Erythroblast (primary cell): ENCODE data around the gene ATP6V1G2.
A peak's percentile ranks its signal among the peaks of the same experiment; 100 is the strongest.

Source experiments
- DNase-seq, 2 experiments: peaks; one replicate each; lab custom pipeline; 2025; lab: John Stamatoyannopoulos, UW
- GATA1 ChIP-seq: IDR thresholded peaks from 2 replicates; pipeline ENCODE4 v1.6.1; 2011; ENCODE audit warnings: low read depth, mild to moderate bottlenecking, control low read depth, low read length, moderate library complexity
- POLR2A ChIP-seq: IDR thresholded peaks from 2 replicates; pipeline ENCODE4 v1.6.1; 2011; ENCODE audit warnings: mild to moderate bottlenecking, low read length

The ATP6V1G2 gene

GRCh38 chr6:31579546-31580437 lies 33.4 kb upstream of the ATP6V1G2 start:
- no peak for TF ChIP-seq POLR2A
- no peak for TF ChIP-seq GATA1
- no peak for DNase-seq

GRCh38 chr6:31579119-31579505 lies 32.7 kb upstream of the ATP6V1G2 start:
- no peak for DNase-seq
- TF ChIP-seq GATA1 (no peak), POLR2A (no peak)

GRCh38 chr6:31578184-31579118 lies 32.0 kb upstream of the ATP6V1G2 start:
- TF ChIP-seq POLR2A = no peak
- no peak for TF ChIP-seq GATA1
- no peak for DNase-seq

GRCh38 chr6:31577579-31577966 lies 31.2 kb upstream of the ATP6V1G2 start:
- TF ChIP-seq POLR2A (no peak), GATA1 (no peak)
- DNase-seq = no peak

- no peak for DNase-seq
- no peak for TF ChIP-seq POLR2A
- TF ChIP-seq GATA1 = no peak
Observed at GRCh38 chr6:31576897-31577578, 30.6 kb upstream of the ATP6V1G2 start.

- DNase-seq = no peak
- no peak for TF ChIP-seq GATA1
- no peak for TF ChIP-seq POLR2A
Observed at GRCh38 chr6:31575952-31576685, 29.7 kb upstream of the ATP6V1G2 start.

GRCh38 chr6:31575335-31575901 lies 29.0 kb upstream of the ATP6V1G2 start, which contains the start of gene TNF:
Gene TNF (plus strand): TSS chr6:31575565. CDS start chr6:31575742, 177 bp downstream.
- no peak for DNase-seq
- TF ChIP-seq GATA1 = no peak
- peak; percentile 40 for TF ChIP-seq POLR2A

- DNase-seq = no peak
- no peak for TF ChIP-seq POLR2A
- no peak for TF ChIP-seq GATA1
Observed at GRCh38 chr6:31574106-31575061, 28.0 kb upstream of the ATP6V1G2 start.

- TF ChIP-seq POLR2A (no peak), GATA1 (no peak)
- DNase-seq = no peak
Observed at GRCh38 chr6:31573239-31574105, 27.1 kb upstream of the ATP6V1G2 start.

- TF ChIP-seq POLR2A (no peak), GATA1 (no peak)
- DNase-seq = no peak
Observed at GRCh38 chr6:31572041-31572911, 25.9 kb upstream of the ATP6V1G2 start, which contains the start of gene LTA. Gene LTA (plus strand): TSS chr6:31572289. CDS start chr6:31572743, 454 bp downstream.
